Thyroid gland (tissue), 4 donors: ENCODE measurements around the gene SFN.

Experiments used
- CTCF ChIP-seq, 6 experiments: fragments of 200-600 bp in 3 of 6; fragments of 450-650 bp in 3 of 6; sonication (generic) in 3 of 6; IDR thresholded peaks; one replicate each; pipeline ENCODE4 v1.5.1; 2016 to 2019; ENCODE audit warnings: antibody characterized with exemption in 6 of 6, mild to moderate bottlenecking in 2 of 6, inconsistent platforms in 1 of 6, moderate library complexity in 1 of 6
- POLR2A ChIP-seq, 2 donors: fragments of 450-650 bp; IDR thresholded peaks; one replicate each; pipeline ENCODE4 v1.6.1; 2017; ENCODE audit warnings: antibody characterized with exemption in 2 of 2, mild to moderate bottlenecking in 2 of 2, moderate library complexity in 1 of 2

- TF ChIP-seq CTCF (IDR thresholded peaks at IDR 0.05) (no peak), POLR2A (IDR thresholded peaks at IDR 0.05) (no peak)
Measured at GRCh38 chr1:26852701-26853100, 10.2 kb upstream of the SFN start.
